ENCODE results near the gene MDH1.

DNA sequence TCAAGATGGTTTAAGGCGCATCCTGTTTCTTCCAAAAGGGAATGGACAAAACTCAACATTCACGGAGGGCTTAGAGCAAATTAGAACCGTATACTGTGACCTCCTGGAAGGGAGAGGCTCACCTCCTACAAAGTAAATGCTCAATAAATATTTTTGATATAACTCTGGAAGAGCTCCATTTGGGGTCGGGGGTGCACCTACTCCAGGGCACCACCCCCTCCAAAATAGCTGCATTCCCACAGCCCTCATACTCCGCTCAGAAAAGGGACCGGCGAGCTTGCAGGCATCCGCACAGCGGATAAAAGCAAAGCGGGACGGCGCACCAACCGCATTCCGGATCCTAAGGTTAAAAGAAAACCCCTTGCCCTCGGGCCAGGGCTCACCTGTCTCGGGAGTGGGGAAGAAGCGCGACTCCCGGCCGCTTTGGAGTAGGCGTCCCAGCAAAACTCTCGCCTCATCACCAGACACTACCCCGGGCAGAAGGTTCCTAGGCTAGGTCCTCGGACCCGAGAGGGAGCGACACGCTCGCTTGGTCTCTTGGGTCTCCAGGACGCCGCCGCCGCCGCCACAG is 864 bp upstream of the MDH1 start:
- TF ChIP-seq, protein P1, sequence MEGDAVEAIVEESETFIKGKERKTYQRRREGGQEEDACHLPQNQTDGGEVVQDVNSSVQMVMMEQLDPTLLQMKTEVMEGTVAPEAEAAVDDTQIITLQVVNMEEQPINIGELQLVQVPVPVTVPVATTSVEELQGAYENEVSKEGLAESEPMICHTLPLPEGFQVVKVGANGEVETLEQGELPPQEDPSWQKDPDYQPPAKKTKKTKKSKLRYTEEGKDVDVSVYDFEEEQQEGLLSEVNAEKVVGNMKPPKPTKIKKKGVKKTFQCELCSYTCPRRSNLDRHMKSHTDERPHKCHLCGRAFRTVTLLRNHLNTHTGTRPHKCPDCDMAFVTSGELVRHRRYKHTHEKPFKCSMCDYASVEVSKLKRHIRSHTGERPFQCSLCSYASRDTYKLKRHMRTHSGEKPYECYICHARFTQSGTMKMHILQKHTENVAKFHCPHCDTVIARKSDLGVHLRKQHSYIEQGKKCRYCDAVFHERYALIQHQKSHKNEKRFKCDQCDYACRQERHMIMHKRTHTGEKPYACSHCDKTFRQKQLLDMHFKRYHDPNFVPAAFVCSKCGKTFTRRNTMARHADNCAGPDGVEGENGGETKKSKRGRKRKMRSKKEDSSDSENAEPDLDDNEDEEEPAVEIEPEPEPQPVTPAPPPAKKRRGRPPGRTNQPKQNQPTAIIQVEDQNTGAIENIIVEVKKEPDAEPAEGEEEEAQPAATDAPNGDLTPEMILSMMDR (IDR thresholded peaks at IDR 0.05; ENCODE audit: low read depth, low read length, missing input control): no peak
- TF ChIP-seq YY1 (IDR thresholded peaks at IDR 0.05) (no peak), GABPA (IDR thresholded peaks at IDR 0.05 in 1 of 2, conservative IDR thresholded peaks at IDR 0.05 in 1 of 2) (no peak)
- TF ChIP-seq, protein P2, sequence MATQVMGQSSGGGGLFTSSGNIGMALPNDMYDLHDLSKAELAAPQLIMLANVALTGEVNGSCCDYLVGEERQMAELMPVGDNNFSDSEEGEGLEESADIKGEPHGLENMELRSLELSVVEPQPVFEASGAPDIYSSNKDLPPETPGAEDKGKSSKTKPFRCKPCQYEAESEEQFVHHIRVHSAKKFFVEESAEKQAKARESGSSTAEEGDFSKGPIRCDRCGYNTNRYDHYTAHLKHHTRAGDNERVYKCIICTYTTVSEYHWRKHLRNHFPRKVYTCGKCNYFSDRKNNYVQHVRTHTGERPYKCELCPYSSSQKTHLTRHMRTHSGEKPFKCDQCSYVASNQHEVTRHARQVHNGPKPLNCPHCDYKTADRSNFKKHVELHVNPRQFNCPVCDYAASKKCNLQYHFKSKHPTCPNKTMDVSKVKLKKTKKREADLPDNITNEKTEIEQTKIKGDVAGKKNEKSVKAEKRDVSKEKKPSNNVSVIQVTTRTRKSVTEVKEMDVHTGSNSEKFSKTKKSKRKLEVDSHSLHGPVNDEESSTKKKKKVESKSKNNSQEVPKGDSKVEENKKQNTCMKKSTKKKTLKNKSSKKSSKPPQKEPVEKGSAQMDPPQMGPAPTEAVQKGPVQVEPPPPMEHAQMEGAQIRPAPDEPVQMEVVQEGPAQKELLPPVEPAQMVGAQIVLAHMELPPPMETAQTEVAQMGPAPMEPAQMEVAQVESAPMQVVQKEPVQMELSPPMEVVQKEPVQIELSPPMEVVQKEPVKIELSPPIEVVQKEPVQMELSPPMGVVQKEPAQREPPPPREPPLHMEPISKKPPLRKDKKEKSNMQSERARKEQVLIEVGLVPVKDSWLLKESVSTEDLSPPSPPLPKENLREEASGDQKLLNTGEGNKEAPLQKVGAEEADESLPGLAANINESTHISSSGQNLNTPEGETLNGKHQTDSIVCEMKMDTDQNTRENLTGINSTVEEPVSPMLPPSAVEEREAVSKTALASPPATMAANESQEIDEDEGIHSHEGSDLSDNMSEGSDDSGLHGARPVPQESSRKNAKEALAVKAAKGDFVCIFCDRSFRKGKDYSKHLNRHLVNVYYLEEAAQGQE (IDR thresholded peaks at IDR 0.05): no peak
- TF ChIP-seq, protein P3, sequence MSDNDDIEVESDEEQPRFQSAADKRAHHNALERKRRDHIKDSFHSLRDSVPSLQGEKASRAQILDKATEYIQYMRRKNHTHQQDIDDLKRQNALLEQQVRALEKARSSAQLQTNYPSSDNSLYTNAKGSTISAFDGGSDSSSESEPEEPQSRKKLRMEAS (IDR thresholded peaks at IDR 0.05): no peak
